Cortex of kidney (tissue), 1 donor: ENCODE results near the gene MINDY1.

ENCODE experiments used
- DNase-seq: peaks from one replicate; lab custom pipeline; 2025; lab: John Stamatoyannopoulos, UW

Gene MINDY1

DNA sequence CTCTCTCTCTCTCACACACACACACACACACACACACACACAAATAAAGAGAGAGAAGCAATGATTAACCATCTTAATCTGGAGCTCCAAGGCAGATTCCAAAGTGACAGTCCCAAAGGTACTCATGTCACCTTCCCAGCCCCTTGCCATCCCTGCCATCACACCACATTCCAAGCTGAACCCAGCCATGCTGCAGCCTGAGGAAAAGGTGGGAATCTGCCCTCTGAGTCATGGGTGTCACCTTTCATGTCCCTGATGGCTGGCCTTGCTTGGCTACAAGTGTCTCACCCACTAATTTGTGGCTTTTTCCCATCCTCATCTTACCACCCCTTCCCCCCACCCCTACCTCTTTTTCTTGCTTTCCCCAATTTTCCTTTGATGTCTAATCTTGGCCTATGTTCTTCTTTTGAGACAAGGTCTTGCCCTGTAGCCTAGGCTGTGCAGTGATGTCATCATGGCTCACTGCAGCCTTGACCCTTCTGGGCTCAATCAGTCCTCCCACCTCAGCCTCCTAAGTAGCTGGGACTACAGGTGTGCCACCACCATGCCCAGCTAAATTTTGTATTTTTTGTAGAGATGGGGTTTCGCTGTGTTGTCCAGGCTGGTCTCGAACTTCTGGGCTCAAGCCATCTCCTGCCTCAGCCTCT lies 21.4 kb downstream of the MINDY1 start:
- DNase-seq, result no peak

DNA sequence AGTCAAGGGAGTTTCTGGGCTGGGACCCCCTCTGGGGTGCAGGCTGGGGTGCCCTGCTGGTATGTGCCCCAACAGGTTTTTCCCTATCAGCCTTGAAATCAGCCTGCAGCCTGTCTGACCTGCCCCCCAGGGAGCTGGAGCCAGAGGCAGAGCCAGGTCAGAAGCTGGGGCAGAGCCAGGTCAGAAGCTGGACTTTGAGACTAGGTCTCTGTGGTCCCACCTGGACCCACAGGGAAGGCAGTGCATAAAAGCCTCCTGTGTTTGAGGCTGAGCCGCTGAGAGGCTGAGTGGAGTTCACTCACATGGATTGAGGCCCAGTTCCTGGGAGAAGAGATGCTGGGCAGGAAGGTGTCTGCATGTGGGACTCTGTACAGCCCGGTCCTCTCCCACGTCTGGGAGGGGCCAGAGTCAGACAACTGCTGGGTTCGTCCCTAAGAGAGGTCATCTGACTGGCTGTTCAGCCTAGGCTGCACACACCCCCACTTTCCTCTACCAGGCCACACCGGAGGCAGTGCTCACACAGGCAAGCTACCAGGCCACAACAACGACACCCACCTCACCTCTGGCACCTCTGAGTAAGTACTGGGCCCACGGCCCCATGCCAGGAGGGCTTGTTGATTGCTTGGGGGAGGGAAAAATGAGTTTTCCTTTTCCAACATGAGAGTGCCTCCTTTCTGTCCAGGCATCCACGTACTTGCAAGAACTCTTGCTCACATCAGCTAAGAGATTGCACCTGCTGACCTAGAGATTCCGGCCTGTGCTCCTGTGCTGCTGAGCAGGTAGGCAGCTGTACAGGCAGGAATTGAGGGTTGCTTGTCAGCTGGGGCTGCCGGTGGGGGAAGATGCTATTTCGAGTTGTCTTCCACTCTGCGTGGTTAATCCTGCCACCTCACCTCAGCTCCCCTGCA lies 24.6 kb downstream of the MINDY1 start, which contains the start of gene ANXA9:
TSS of gene ANXA9 (plus strand) at position 488 of the 908 bp plus-strand sequence. CDS start 814 bp downstream, outside the sequence.
- no peak for DNase-seq

DNA sequence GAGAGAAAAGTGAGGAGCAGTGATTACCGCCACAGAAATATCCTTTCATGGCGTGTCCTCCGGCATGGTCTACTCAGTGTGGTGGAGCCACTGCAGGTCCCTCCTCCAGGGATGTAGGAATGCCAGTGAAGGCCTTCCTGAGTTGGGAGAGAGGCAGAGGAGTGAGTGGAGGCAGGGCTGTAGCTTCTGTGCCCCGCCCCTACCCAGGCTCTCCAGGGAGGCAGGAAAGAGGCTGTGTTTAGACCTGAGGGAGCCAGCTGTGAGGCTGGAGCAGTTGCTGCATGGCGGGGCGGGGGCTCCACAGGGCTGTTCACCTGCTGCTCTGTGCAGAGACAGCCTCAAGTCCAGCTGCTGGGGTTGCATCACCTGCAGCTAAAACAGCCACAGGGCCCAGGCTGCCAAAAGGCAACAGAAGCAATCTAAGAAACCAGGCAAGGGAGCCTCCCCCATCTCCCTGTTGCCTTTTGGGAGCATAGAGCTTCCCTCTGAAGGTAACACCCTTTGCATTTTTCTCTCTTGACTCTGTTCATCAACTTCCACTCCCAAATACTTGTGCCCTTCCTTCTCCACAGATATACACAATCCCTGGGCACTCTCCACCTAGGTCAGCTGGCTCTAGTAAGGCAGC lies 25.4 kb downstream of the MINDY1 start:
- no peak for DNase-seq

DNA sequence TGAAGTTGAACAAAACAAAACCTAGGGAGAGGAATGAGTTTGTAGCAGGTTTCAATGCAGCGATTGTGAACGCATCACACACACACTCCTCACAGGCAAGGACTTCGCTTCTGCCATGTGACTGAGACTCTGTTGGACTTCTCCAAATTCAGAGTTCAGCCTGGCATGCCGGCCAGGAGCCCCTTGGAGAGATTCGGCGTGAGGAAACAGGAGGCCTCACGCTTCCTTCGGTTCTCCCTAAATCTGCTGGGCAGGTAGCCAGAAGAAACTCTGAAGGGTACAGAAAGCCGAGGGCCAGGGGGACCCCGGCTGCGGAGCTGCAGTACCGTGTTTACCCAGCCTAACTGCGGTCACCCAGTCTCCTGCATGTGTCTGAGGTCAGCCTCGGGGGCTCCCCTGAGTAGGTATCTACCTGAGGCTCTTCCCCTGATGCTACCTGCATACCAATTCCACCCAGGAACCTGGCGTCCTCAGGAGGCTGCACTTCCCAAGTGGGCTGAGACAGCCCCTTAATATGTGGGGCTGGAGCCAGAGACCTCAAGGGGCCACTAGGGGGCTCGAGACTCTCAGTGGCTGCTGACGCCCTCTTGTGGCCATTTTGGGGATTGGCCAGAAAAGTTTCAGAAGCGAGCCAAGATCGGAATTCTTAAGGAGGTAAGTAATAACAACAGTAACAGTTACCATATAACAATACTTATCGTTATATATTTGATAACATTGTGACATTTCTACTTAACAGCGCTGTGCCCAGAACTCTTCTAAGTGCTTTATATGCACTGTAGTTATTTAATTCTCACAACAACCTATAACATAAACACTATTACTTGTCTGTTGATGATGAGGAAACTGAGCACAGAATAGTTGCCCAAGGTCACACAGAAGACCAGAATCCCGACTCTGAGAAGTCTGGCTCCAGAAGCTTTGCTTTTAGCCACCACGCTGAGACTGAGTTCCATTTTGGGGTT lies 27.3 kb downstream of the MINDY1 start:
- no peak for DNase-seq

DNA sequence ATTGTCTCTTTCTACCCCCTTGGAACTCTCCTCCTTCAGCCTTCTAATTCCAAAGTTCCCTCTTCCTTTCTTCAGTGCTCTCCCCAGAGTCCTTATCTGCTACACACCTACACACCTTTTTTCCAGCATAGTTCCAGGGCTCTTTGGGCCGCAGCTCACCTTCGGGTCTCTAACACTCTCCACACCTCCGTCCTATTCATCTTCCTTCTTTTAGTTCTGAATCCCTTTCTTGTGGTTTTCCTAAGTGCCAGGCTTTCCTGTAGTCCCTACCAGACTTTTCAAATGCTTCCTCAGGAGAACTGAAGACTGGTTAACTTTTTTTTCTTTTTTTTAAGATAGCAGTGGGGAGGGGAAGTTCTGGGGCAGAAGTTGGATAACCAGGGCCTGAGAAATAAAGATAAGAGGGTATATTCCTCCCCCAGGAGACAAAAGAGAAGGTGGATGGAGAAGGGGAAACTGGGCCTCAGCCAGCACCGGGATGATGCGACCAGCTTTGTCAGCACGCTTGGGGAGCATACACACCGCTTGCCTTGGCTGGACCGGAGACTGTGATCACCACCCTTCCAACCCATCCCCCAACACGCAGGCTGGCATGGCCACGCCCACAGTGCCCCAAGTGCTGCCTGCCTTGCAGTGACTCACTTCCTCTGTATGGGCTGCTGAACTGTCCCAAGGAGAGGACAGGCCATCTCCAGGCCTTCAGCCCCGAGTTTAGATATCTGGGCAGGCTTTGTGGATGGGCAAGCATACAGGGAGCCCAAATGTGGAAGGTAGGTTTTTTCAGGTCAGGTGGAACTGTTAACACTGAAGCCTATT lies 29.6 kb downstream of the MINDY1 start:
- no peak for DNase-seq

DNA sequence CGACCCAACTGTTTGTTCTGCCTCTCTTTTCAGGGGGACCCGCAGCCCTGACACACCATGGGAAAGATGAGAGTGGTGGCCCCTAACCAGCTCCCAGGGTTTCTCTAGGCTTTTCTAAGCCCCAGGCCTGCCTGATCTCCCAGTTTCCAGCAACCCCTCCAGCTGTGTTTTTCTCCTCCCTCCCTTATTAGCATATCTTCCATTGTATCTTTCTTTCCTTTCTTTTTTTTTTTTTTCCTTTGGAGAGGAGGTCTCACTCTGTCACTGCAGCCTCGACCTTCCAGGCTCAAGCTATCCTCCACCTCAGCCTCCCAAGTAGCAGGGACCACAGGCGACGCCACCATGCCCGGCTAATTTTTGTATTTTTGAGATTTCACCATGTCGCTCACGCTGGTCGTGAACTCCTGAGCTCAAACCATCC lies 30.3 kb downstream of the MINDY1 start:
- DNase-seq, result no peak

DNA sequence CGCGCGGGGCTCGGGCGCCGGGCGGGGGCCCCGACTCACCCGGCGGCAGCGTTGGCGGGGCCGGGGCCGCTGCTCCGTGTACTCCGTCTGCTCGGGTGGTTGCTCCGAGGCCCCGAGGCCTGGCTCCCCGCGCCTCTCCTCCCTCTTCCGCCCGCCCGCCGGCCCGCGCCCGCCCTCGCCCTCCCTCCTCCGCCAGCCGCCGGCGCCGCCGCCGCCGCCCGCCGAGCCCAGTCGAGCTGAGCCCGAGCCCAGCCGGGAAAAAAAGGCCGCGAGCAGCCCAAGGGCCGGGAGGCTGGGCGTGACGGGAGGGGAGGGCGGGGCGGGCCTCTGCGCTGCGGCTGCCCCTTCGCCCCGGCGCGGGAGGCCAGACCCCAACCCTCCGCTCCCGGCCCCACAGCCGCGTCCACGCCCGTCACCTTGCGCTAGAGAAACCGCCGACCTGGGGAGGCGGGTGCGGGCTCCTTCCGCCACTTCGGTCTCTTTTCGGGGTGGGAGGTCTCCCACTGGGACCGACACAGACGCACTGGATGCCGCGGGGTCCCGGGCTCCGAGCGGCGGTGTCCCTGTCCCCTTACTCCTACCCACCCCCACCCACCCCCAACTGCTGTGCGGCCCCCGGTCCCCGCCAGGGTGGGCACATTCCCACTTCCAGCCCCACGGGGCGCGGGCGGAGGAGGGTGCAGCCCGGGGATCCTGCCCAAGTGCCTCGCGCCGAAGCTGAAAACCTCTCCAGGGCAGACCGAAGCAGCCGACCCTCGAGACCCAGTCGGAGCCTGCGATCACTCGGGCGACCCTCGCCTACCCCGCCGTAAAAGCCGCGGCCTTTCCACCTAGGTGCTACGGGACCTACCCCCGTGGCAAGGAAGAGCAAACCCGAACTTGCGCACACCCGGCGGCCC lies 31.9 kb downstream of the MINDY1 start, which contains the start of gene CERS2:
TSS of gene CERS2 (minus strand) at position 256 of the 899 bp plus-strand sequence. CDS start 5,745 bp downstream, outside the sequence.
- DNase-seq, result no peak

DNA sequence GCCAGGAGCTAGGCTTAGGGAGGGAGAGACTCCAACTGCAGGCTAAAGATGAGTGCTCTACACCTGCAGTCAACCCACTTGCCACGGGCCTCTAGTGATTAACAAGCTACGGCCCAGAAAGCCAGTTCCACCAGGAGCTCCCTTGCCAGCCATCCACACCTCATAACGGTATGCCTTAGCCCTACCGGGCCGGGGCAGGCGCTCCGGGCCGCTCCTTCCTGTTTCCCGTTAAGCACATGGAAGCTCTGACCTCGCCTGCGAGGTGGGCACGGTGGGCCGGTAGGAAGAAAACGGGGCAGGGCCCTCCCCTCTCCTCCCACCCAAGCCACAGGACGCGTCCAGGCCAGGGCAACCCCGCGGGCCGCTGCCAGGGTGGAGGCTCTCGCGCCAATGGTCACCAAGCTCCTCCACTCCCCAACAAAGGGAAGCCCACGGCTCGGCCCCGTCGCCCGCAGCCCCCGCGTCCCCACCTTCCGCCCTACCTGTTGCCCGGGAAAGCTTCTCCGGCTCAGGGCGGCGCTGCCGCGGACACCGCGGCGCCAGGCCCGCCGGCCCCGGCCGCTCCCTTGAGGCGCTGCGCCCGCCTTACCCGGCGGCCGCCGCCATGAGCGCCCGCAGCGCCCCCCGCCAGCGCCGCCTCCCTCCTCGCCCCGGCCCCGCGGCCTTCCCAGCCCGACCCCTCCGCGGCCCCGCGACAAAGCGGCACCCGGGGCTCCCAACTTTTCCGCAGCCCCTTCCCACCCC lies 32.7 kb downstream of the MINDY1 start:
- DNase-seq, result no peak

DNA sequence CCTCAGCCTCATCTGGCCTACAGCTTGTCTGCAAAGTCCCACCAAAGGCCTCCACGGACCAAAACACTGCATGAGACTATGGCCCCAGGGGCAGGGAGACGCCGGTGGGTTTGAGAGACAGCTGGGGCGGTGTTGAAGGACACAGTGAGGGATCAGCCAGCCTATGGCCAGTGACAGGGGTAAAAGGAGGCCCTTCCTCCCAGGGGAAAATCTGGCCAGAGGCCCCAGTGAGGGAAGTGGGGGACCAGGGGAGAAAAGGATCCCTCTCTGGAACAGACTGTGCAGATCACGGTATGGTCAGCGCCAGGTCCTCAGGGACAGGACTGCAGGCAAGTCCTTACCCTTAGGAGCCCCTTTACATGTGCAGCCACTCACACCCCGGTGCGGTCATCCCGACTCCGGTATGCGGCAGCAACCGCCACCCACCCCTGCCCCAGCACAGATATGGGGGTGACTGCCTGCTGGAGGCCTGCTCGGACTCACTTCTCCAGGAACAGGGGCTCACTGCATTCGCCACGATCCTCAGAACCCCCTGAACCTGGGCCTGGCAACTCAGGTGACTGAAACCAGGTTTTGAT lies 33.4 kb downstream of the MINDY1 start:
- no peak for DNase-seq

DNA sequence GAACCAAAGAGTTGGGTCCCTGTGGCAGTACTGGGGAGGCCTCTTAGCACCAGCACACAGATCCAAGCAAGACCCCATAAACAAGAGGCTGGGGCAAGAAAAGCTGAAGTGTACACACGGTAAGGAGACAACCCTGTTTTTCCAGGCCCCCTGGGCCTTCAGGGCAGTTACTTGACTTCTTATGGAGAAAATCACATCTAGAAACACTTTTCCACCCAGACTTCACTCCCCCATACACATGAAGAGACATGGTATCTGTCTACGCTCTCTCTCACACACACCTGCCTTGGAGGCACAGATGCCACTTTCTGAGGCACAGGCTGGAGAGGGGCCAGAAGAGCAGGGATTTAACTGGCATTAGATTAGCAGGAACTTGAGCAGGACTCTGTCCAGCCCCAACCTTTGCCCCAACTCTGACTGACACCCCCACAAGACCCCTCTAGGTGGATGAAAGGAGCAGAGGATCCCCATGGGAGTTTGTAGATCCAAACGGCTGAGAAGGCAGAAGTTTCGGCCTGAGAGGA lies 34.2 kb downstream of the MINDY1 start:
- no peak for DNase-seq

DNA sequence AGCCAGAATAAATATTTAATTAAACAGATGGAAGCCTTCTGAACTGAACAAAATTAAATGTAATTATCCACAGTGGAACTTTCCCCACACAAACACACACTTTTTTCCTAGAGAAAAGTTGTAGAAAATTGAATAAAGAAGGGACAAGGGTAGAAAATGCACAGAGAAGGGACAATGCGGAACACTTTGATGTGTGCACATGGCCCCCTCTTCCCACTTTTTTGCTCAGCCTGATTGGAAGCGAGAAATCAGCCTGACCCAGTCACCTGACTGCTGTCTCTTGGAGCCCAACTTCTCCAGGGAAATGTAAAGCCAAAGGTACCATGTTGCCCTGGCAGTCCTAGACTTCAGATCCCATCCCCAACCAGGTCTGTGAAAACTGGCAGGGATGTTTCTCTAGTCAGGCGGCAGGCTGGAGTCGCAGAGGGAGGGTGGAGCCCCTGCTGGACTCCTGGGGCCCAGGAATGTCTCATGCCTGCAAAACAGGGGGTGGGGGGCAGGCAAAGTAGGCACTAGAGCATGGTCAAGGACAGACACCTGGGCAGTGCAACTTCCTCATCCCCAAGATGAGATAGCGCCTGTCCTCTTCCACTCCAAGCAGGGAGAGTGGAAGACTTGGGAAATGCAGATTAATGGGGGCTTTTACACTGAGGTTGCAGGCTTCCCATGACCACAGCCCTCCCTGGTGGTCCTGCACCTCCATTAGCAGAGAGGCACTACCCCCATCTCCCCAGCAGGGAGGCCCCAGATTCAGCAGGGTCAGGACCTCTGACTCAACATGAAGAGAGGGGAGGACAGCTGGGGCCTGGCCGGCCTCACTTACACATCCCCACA lies 34.9 kb downstream of the MINDY1 start:
- no peak for DNase-seq

DNA sequence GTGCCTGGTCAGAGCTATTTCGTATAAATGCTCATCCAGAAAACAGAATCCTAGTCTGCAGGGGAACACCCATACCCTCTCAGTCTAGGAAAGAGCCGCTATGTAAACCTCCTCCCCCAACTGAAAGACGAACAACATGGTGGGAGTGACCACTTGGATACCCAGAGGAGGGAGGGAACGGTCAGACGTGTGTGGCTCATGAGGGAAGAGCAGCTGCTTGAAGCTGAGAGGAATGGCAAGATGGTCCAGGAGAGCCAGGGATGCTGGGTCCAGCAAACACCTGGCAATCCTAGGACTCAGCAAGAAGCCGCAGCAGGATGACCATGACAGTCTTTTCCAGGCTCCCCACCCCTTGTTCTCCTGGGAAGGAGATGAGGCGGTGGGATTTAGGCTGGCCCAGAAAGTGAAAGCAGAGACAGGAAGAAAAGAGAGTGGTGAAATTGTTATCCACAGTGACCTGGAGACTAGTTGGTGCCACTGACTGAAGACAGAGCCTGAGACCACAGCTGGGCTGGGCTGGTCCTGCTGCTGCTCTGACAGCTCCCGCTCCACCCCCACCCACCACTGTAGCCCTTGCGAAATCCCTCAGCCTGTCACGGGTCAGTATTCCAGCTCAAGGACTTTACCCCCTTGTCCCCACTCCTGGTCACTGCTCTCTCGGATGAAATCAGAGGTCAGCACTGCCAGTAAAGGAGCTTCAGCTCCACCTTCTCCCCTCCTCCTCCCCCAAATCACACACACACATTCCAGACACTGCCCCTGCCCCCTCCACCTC lies 35.7 kb downstream of the MINDY1 start:
- DNase-seq, result no peak

DNA sequence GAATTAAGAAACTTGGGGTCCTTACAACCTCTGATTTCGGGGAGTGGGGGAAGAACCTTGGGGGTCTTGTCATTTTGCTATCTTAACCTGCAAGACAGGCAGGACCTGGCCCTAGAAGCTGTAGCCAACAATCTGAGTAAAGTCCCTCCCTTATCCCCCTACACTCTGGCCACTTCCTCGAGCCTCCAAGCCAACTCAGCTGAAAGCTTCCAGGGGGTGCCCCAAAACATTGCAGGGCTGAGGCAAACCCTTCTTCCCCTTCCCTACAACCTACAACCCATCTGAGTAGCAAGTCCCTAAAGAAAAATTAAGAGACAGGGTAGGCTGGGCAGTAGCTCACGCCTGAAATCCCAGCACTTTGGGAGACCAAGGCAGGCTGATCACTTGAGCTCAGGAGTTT lies 37.1 kb downstream of the MINDY1 start:
- no peak for DNase-seq

DNA sequence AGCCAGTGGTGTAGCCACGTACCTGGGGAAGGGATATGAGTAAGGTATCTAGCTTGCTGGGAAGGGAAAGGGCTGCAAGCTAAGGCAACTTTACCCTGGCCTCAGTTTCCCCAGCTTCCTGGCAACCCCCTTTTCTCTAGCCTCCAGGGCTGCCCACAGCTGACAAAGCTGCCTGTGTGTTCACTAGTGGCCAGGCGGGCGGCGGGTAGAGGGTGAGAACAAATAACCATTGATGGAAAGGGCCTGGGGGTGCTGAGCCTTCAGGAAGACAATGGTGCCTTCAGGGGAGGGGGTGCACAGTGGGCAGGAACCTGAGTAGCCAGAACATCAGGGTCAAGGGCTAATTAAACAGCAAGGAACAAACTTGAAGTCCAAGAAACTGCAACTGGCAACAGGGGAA lies 38.2 kb downstream of the MINDY1 start:
- DNase-seq, result no peak

DNA sequence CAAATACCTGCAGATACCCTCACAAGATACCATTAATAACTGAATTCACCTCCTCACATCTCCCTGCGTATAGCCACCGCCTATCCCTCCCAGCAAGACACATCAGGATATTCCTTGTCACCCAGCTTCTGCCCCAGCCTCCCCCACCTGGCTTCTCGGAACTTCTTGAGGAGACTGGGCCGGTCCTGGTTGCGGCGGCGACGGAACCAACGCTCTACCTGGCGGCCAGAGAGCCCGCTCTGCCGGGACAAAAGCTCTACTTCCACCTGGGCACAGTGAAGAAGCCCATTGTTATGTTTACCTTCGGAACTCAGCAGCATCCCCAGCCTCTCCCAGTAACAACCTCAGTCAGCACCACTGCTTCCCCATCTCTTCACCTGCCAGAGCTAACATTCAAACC lies 38.8 kb downstream of the MINDY1 start:
- DNase-seq, result no peak

DNA sequence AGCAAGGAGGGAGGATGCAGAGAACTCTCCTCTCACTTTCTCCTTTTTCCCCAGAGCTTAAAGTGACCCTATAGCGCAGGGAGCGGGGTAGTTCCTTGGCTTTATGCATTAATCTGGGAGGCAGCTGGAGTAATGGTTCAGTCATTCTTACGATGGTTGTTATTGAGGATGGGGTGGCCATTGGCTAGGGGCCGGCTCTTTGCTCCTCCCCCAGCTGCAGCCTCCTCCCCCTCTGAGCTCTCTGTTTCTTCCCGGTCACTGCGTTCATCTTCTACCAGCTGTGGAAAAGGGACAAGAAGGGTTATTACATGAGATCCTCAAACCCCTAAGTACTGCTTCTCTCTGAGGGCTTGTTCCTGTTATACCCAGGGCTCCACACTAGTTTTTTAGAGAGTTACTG lies 40.7 kb downstream of the MINDY1 start:
- DNase-seq, result no peak

DNA sequence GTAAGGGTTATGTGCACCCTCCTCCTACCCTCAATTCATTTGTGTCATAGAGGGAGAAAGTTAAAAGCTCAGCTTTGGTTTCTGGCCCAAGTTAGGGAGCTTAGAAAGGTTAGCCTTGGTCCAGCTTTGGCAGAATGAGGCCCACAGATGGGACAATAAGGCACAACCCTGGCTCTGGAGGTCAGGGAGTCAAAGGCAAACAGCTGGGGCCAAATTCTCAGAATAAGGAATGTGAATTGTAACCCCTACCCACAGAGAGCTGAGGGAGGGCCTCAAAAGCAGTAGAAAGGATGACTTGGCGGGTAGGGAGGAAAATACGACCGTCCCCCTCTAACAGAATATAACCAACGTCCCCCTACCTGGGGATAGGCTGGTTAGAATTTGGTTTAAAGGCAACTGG lies 41.1 kb downstream of the MINDY1 start:
- DNase-seq, result no peak
